Suppressor macrophage (primary cell): ENCODE results near the gene ATL3.

Experiments
- DNase-seq, 4 experiments: peaks; one replicate each; pipeline ENCODE4 v3.0.0-alpha.2; 2020 to 2022
- total RNA-seq, 17 experiments: gene quantifications; one replicate each; lab custom pipeline; 2026; ENCODE audit warnings: mixed read lengths in 6 of 17, inconsistent platforms in 3 of 17; lab: John Stamatoyannopoulos, UW

Gene ATL3
- total RNA-seq, result 170 to 405 (median 251) reads per million in 17 experiments

DNA sequence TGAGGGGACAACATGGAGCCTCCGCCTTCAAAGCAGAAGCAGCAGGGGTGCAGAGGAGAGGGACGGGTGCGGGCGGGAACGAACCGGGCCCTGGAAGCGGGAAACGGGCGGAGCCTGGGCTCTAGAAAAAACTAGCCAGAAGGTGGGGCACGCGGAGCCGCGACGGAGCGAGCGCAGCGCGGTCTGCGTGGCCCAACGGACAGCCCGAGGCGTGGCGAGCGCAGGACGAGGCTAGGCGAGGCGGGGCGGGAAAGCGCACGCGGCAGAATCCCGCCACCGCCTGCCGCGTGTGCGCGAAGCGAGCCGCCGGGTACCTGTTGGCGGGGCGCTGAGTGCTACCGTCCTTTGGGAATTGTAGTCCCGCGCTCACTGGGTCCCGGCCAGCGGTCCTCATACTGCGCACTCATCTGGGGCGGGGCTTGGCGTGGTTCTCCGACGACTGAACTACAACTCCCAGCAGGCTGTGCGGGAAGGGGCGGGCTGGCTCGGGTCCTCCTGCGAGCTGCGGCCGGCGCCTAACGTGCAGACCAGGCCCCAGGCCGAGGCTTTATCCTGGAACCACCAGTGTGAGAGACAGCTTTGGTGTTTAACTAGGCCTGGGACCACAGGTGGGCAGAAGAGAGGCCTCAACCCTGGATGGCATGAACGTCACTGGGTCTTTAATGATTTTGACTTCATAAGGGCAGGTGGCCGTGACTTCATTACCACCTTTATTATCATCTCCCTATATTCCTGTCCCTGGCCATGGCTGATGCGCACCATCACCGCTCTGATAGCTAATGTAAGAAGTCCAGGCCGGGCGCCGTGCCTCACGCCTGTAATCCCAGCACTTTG is at the start of gene ATL3:
ATL3 (minus strand) TSS at position 55 of the 834 bp plus-strand sequence; CDS start at position 14, 41 bp downstream.
- DNase-seq, result peak; percentile 95 to 97 (median 96)

- no peak for DNase-seq
These were observed 49.4 kb upstream of the ATL3 start for GRCh38 chr11:63720611-63721010.

DNA sequence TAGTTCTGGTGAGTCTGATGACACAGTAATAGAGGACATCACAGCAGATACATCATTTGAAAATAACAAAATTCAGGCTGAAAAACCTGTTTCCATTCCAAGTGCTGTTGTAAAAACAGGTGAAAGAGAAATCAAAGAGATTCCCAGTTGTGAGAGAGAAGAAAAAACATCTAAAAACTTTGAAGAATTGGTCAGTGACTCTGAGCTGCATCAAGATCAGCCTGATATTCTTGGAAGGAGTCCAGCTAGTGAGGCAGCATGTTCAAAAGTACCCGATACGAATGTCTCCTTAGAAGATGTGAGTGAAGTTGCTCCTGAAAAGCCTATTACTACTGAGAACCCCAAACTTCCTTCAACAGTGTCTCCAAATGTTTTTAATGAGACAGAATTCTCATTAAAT is 48.8 kb upstream of the ATL3 start:
- no peak for DNase-seq

GRCh38 chr11:63719001-63719400 is 47.8 kb upstream of the ATL3 start:
- DNase-seq, result no peak

GRCh38 chr11:63716046-63716445 is 44.9 kb upstream of the ATL3 start:
- no peak for DNase-seq

- DNase-seq, result no peak
These were observed 42.6 kb upstream of the ATL3 start for GRCh38 chr11:63713766-63714165.

- DNase-seq, result no peak
These were observed 40.7 kb upstream of the ATL3 start for GRCh38 chr11:63711838-63712237.

DNA sequence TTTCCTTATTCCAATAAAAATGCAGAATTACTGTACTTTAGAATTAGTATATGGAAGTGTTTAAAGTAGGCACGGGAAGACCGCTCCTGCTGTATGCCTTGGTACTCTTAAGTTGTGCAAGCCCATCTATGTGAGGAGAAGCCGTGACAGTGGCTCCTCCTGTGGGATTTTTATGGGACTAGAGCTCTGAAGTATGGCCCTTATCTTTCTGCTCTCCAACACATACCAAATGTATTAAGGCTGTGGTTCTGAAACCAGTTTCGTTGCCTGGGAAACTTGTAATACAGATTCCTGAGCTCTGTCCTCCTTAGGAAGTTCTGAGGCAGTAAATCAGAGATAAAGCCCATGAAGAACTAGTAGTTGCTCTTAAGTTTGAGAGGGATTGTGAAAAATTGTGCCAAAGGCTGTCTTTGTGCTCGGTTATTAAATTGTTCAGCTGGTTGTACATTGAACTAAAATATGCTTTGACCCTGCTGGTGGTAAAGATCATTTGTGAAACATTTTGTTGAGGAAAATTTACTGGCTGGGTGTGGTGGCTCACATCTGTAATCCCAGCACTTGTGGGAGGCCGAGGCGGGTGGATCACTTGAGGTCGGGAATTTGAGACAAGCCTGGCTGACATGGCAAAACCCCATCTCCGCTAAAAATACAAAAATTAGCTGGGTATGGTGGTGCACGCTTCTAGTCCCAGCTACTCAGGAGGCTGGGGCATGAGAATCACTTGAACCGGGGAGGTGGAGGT is 39.5 kb upstream of the ATL3 start:
- no peak for DNase-seq

DNA sequence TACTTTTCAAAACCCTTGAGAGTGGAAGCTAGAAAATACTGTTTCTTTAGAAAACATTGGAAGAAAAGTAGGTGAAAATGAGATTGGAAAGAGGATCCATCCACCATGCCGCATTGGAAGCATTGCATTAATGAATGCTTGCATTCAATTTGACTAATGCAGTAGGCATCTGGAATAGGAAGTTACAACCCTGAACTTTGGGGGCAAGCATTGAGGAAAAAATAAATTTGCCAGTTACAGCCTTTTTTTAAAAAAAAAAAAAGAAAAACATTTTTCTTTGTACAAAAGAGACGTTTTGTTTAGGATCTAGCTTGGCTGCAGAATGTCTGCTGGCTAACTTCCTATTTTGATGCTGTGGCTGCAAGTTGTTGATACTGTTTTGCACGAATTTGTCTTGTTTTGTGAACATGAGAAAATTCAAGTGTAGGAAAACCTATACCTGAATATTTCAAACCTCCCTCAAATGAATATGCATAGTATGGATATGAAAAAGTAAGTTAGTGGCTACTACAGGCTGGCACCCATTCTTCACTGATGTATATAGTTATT is 38.2 kb upstream of the ATL3 start:
- DNase-seq, result peak; percentile 2 to 48 (median 10)

- DNase-seq, result no peak
These were observed 37.6 kb upstream of the ATL3 start for GRCh38 chr11:63708764-63709163.

DNA sequence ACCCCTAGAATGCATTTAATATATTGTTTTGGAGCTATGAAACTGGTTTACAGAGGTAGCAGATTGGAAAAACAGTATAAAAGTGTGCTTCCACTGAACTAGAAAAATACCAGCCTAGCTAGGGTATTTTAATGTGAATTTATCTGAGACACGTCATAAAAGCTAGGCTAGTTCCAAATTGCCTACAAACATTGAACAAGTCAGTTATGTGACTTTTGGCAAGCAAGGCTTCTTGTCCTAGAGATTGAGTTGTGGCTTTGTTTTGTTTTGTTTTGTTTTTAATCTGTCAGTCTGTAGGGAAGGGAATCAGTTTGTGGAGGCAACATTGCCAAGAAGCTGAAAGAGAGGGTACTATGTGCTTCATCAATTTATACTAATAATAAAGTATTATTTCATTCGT is 34.4 kb upstream of the ATL3 start:
- no peak for DNase-seq

DNA sequence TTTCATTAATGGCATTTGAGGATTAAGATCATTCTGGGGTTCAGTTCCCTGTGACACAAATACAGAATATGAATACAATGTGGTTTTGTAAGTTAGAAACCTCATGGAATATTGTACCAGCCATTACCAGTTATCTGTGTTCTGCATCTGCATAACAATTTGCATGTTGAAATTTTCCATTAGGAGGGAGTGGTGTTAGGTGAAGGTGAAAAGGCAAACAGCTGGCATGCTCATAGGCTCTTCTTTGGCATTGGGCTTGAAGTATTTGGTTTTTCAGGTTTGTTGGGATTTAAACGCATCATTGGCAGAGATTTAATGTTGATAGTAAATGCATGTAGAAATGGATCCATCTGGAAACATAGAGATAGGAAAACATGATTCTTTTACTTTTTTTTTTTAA is 28.7 kb upstream of the ATL3 start:
- no peak for DNase-seq

DNA sequence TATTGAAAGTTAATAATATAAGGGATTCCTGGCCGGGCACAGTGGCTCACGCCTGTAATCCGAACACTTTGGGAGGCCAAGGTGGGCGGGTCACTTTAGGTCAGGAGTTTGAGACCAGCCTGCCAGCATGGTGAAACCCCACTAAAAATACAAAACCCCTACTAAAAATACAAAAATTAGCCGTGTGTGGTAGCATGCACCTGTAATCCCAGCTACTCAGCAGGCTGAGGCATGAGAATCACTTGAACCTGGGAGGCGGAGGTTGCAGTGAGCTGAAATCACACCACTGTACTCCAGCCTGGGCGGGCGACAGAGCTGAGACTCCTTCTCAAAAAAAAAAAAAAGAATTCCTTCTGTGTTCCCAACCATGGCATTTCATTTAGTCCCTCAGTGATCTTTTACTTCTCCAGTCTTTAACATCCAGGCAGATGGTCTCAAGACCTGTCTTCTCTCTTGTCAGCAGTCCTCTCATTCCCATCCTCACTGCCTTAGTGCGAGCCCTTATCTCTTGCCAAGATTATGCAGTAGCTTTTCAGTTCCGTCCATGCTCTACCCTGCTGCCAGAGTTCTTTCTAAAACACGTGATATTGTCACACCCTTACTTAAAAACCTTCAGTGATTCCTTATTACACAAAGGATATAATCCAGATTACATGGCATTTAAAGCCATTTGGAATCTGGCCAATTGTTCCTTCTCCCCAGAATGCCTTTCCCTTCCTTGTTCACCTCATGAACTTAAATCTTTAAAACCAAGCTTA is 28.0 kb upstream of the ATL3 start:
- DNase-seq, result no peak

DNA sequence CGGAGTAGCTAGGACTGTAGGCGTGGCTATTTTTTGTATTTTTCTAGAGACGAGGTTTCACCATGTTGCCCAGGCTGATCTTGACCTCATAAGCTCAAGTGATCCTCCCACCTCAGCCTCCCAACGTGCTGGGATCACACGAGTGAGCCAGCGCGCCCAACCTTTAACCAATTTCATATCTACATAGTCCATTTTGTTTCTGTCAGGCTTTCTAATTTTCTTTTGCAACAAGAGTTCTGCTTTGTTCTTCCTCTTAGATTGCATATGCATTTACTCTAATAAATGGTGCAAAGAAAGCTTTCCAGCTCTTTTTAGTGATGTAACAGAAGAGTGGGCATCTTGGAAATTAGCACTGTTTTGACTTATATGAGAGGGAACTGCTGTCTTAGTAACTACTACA is 23.4 kb upstream of the ATL3 start:
- peak; percentile 73 to 86 (median 80) for DNase-seq

GRCh38 chr11:63687845-63688244 is 16.7 kb upstream of the ATL3 start:
- no peak for DNase-seq

GRCh38 chr11:63686926-63687325 is 15.8 kb upstream of the ATL3 start:
- no peak for DNase-seq

DNA sequence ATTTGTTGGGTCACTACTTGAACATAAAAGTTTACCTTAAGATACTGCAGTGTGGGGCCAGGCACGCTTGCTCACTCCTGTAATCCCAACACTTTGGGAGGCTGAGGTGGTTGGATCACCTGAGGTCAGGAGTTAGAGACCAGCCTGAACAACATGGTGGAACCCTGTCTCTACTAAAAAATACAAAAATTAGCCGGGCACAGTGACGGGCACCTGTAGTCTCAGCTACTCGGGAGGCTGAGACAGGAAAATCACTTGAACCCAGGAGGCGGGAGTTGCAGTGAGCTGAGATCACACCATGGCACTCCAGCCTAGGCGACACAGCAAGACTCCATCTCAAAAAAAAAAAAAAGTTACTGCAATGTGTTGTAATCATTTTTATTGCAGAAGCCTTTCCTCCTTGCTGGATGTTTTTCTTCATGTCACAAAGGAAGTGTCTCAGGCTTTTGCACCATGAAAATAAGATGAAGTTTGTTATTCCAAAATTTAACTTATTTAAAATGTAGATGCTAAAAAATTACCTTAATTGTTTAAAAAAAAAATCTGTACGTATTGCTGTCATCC is 14.1 kb upstream of the ATL3 start:
- peak; percentile 21 to 64 (median 43) for DNase-seq

- peak; percentile 9 to 57 (median 40) for DNase-seq
These were observed 12.2 kb upstream of the ATL3 start for GRCh38 chr11:63683133-63683991.

- DNase-seq, result peak; percentile 44 to 73 (median 58)
These were observed 11.2 kb upstream of the ATL3 start for GRCh38 chr11:63682066-63683021.
